ENCODE results near the gene CACNA1H.
"Not testable (repeated sequence)": the region's sequence is repeated elsewhere in the genome, so short reads cannot be mapped to it uniquely, and the experiment has no call there.

CACNA1H gene

GRCh38 chr16:1176280-1176897 lies 23.5 kb downstream of the CACNA1H start:
- DNase-seq: no peak

DNA sequence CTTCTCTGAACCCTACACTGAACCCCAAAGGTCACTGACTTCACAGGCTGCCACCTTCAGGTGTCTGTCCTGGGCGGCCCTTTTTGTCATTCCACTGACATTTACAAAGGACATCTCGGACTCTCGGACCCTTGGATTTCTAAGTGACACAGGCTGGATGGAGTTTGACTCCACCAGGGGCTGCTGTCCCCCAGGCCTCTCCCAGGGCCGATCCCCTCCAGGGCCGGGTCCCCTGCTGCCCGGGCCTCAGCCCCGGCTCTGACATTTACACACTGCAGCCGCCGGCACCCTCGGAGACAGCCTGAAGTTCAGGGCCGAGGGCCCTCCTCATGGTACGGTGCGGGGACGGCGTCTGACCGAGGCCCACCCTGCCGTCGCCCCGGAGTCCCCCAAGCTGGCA lies 24.1 kb downstream of the CACNA1H start:
- DNase-seq: no peak

DNA sequence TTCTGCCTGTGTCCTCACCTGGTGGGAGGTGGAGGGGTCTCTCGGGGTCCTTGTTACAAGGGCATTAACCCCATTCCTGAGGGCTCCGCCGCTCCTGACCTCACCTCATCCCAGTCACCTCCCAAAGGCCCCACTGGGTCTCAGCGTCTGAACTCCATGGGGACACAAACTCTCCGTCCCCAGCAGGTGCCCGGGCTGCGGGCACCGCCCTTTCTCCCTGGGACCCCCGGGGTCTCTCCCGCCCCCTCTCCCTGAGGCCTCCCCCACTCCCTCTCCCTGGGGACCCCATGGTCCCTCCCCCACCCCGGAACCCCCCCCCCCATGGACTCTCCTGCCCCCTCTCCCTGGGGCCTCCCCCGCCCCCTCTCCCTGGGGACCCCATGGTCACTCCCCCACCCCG lies 24.8 kb downstream of the CACNA1H start:
- DNase-seq: no peak

- no peak for DNase-seq
Observed at GRCh38 chr16:1178295-1178910, 25.5 kb downstream of the CACNA1H start.

DNA sequence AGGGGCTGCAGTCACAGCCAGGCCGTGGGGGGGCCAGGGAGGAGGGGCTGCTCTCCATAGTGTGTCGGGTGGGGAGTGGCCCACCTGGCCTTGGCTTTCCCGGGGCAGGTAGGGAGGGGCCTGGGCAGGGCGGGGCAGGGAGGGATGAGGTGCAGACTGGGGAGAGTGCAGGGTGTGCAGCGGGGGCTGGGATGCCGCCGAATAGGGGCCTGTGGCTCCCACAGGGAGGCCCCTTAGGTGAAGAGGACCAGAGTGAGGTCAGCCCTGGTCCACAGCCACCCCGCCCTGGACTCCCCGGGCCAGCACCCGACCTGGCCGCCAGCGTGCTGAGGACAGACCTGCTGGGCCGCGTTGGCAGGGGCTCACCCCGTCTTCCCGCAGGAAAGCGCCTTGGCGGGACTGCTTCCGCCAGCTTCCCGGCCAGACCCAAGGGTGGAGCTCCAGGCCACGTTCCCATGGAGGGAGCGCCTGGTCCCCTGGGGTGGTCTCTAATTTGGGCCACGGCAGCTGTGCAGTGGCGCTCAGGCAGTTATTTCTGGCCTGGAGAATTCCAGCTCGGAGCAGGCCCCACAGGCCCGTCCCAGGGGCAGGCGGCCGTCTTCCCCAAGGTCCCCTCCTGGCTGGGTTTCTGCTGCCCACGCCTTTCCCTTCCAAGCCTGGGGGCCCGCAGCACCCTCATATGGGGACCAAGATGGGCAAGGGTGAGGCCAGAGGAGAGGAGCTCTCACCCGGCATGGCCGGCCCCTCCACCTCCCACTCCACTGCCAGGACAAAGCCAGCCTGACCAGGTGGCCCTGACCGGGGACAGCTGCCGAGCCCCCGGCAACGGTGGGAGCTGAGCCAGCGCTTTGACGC lies 27.9 kb downstream of the CACNA1H start:
- DNase-seq: no peak

DNA sequence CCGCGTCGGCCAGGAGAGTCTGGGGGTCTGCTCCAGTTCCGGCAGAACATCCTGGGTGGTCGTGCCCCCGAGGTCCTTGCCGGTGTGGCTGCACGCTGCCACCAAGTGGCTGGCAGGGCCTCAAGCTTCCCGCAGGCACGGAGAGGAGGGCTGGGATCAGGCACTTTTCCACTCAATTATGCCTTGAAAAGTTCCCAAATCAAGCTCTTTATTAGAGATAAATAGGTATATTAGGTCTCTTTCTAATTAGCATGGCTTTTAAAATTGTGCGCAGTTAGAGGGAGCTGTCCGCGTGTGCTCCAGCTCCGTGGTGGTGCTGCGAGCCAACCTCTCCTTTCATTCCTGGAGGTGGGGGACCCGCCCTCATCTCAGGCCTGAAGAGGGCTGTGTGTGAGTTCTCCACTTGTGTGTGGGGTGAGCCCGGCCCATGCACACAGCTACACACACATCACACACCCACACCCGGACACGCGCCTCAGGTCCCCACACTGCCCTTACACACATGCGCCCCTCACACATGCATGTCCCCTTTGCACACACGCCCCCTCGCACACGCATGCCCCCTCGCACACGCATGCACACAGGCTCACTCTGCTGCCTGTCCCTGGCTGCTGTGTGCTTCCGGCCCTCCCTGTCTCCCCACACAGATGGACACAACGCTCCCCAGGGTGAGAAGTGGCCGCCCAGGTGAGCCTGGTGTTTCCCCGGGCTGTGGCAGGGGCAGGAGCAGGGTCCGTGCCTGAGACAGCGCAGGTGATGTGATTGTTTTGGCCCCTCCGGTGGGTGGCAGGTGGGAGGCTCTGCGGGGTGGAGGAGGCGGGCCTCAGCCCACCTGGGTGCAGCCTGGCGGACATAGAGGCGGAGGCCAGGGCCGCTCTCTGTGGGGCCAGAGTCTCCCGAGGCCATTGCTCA lies 28.8 kb downstream of the CACNA1H start:
- no peak for DNase-seq

DNA sequence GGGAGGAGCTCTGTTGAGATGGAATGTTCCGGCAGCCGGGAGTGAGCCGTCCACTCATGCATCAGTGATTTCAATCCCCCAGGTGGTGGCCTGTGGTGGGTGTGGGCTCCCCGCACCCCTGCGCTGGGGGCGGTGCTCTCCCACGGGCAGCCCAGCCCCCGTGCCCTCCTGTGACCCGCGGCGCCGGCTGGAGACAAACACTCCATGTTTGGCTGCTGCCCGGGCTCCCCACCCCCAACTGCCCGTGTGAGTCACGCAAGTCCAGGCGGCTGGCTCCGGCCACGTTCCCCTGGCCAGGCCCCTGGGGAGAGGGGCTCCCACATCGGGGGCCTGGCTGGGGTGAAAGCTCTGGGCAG lies 29.4 kb downstream of the CACNA1H start:
- no peak for DNase-seq

DNA sequence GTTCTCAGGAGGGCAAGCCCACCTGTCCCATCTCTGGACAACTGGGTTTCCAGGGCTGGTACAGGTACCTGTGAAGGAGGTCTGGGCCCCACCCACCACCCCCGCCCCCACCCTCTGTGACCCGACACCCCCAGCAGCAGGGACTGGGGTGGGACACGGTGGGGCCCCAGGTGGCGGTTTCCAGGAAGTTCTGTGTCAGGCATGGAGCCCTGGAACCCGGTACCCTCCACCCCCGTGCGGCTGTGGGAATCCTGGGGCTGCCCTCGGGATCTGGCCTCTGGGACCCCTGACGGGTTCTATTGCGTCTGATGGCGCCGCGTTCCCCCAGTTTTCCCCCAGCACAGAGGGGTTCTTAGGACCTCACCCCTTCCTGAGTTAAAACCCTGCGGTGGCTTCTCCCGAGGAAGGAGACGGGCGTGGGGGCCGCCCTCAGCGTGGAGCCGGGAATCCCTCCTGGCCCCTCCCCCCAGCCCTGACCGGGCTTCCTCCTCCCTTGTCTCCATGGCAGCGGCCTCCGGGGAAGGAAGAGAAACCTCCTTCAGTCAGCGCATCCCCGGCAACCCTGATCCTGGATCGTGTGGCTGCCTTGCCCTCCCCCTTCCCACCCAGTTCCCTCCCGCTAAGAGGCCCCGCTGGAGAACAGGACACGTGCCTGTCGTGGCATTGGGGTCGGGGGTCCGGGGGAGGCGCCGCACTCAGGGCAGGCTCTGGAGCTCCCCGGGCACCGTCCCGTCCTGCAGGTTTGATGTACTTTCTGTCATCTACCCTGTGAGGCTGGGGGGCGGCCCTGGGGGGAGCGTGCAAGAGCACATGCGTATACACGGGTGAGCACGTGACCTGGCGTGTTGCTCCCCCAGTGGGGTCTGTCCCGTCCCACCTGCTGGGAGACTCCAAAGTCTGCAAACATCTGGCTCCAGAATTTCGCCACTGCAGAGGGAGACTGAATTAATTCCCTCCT lies 30.3 kb downstream of the CACNA1H start:
- no peak for DNase-seq

GRCh38 chr16:1184156-1184868 lies 31.4 kb downstream of the CACNA1H start:
- DNase-seq: no peak

DNA sequence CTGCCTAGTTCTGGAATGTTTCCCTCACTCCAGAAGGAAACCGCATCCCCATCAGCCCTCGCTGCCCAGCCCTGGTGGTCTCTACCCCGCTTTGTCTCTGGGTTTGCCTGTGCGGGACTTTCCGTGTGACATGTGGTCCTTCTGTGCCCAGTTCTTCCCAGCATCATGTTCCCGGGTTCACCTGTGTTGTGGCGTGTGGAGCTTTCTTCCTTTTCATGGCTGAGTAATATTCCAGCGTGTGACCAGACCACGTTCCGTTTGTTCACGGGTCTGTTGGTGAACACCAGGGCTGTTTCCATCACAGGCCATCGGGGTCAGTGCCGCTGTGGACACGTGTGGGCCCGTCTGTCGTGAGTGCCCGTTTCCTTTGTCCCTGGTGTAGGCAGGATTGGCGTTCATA lies 32.1 kb downstream of the CACNA1H start:
- DNase-seq: no peak

DNA sequence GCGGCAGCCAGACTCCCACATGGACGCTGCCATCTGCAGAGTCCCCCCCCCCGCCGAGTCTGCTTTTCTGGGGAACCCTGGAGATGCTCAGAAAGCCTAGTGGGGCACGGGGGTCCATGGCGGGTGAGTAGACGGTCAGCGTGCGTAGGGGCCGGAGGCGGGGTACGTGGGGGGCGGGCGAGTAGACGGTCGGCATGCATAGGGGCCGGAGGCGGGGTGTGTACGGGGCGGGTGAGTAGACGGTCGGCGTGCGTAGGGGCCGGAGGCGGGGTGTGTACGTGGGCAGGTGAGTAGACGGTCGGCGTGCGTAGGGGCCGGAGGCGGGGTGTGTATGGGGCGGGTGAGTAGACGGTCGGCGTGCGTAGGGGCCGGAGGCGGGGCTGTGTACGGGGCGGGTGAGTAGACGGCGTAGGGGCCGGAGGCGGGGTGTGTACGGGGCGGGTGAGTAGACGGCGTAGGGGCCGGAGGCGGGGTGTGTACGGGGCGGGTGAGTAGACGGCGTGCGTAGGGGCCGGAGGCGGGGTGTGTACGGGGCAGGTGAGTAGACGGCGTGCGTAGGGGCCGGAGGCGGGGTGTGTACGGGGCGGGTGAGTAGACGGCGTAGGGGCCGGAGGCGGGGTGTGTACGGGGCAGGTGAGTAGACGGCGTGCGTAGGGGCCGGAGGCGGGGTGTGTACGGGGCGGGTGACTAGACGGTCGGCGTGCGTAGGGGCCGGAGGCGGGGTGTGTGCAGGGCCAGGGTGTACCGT lies 32.7 kb downstream of the CACNA1H start:
- not testable (repeated sequence) for DNase-seq

DNA sequence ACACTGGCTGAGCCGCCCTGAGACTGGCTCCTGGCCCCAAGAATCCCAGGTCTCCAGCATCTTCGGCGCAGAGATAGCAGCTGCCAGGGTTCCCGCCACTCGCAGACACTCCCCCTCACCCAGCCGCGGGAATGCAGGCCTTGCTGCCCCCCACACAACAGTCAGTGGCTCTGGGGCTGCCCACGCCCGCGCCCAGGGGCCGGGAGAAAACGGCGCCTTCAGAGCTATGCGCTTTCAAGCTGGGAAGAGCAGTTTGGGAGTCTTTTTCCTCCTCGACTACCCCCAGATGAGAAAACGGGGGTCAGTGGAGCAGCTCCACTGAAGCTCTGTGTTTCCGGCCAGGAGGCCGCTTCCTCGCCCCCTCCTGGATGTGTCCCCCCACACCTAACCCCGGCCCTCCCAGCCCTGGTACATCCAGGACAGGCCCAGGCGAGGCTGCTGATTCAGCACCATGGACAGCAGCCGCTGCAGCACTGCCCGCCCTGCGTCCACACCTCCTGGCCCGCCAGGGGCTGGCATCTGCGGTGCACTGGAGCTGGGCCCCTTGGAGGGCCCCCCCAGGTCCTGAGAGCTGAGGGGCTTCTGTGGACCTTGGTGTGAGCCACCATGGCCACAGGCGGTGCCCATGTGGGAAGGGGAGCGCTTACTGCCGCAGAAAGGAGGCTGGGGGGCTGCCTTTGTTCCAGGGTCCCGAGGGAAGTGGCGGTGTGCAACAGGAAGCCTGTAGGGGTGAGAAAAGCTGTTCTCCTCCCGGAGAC lies 35.7 kb downstream of the CACNA1H start:
- peak; percentile 31 for DNase-seq

GRCh38 chr16:1189455-1189854 lies 36.5 kb downstream of the CACNA1H start:
- no peak for DNase-seq

DNA sequence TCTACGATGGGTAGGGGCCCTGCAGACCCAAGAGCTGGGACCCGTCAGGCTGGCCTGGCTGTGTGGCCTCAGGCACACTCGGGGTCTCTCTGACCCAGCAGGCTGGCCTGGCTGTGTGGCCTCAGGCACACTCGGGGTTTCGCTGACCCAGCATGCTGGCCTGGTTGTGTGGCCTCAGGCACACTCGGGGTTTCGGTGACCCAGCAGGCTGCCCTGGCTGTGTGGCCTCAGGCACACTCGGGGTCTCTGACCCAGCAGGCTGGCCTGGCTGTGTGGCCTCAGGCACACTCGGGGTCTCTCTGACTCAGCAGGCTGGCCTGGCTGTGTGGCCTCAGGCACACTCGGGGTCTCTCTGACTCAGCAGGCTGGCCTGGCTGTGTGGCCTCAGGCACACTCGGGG lies 37.9 kb downstream of the CACNA1H start:
- not testable (repeated sequence) for DNase-seq

- DNase-seq: no peak
Observed at GRCh38 chr16:1192384-1193073, 39.6 kb downstream of the CACNA1H start.

- DNase-seq: no peak
Observed at GRCh38 chr16:1193143-1193824, 40.4 kb downstream of the CACNA1H start.

- no peak for DNase-seq
Observed at GRCh38 chr16:1193825-1194581, 41.1 kb downstream of the CACNA1H start.
